Mucosa of rectum (tissue), 2 donors: ENCODE results near the gene ABTB1.
"Not testable (repeated sequence)": the region's sequence is repeated elsewhere in the genome, so short reads cannot be mapped to it uniquely, and the experiment has no call there.

ENCODE experiments used
- H3K27ac ChIP-seq, 2 donors: one replicate each; pipeline ENCODE4 v1.7.0; 2013; ENCODE audit warnings: inconsistent platforms in 2 of 2, low read depth in 2 of 2, low read length in 2 of 2
- H3K27me3 ChIP-seq, 2 donors: one replicate each; pipeline ENCODE4 v1.7.0; 2013; ENCODE audit warnings: low read length in 2 of 2; ENCODE audit not compliant: control insufficient read depth in 2 of 2, insufficient read depth in 2 of 2
- H3K36me3 ChIP-seq, 2 donors: one replicate each; pipeline ENCODE4 v1.7.0; 2013; ENCODE audit warnings: low read length in 2 of 2; ENCODE audit not compliant: control insufficient read depth in 2 of 2, insufficient read depth in 2 of 2
- H3K4me1 ChIP-seq, 2 donors: one replicate each; pipeline ENCODE4 v1.7.0; 2013; ENCODE audit warnings: low read length in 2 of 2, mild to moderate bottlenecking in 1 of 2; ENCODE audit not compliant: control insufficient read depth in 2 of 2, insufficient read depth in 2 of 2
- H3K4me3 ChIP-seq, 2 donors: one replicate each; pipeline ENCODE4 v1.7.0; 2013; ENCODE audit warnings: low read length in 2 of 2
- H3K9ac ChIP-seq, 2 donors: one replicate each; pipeline ENCODE4 v1.7.0; 2013; ENCODE audit warnings: low read length in 2 of 2, low read depth in 1 of 2, mild to moderate bottlenecking in 1 of 2
- H3K9me3 ChIP-seq, 2 donors: one replicate each; pipeline ENCODE4 v1.7.0; 2013; ENCODE audit warnings: low read length in 2 of 2; ENCODE audit not compliant: control insufficient read depth in 2 of 2
- donor health status: healthy.
- donor health status: Normal muscosa, but diverticular disease.

ABTB1 gene

DNA sequence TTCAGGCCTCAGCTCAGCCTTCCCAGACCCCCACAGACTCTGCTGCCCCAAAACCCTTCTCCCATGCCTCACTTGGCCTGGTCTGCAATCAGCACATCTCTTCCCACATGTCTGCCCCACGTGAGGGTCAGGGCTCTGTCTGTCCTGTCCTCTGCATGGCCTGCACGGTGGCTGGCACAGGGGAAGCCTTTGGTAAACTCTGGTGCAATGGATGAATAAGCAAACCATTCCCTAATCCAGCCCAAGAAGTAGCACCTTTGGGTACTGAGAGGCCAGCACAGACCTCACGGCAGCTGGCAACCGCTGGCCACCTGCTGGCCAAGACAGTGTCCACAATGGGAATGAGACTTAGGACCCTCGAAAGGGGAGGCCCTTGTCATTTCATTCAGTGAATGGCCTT is 27.7 kb downstream of the ABTB1 start:
- no peak overlapping the region for H3K27ac ChIP-seq
- no peaks in the 10 kb centered on the region for H3K9me3 ChIP-seq
- H3K9ac ChIP-seq: no peak overlapping the region
- H3K4me1 ChIP-seq: peaks cover 18 to 19% of the 10 kb centered on the region in 2 donors
- peaks cover 11% of the 10 kb centered on the region in 2 donors for H3K36me3 ChIP-seq
- no peaks in the 10 kb centered on the region for H3K27me3 ChIP-seq
- H3K4me3 ChIP-seq: no peak overlapping the region

DNA sequence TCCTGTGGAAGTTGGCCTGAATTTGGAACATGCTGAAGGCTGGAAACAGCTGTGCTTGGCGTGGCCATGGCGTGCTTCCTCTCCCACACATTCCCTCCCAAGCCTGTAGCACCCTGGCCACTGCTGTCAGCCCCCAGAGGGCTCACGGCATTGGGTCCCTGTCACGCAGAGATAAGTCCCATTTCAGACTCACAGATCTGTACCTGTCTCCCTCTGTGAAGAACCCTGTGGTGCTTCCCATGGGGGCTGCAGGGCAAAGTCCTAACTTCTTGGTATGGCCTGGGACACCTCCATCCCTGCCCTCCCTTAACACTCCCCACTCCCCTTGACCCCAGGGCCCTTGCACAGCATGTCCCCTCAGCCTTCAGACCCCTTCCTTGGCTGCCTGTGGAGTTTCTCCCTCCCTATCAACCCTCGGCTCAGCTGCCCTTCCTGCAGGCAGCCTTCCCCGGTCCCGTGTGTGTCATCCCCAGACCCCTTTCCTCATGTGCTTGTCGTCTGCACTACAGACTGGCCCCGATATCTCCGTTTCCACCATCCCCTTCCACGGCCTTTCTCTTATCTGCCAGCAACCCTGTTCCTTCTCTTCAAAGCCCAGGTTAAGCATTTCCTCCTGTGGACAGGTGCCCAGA is 28.6 kb downstream of the ABTB1 start:
- H3K27ac ChIP-seq: peak overlapping the region in 1 of 2 donors; percentile 52
- no peak overlapping the region for H3K4me3 ChIP-seq
- H3K27me3 ChIP-seq: no peaks in the 10 kb centered on the region

DNA sequence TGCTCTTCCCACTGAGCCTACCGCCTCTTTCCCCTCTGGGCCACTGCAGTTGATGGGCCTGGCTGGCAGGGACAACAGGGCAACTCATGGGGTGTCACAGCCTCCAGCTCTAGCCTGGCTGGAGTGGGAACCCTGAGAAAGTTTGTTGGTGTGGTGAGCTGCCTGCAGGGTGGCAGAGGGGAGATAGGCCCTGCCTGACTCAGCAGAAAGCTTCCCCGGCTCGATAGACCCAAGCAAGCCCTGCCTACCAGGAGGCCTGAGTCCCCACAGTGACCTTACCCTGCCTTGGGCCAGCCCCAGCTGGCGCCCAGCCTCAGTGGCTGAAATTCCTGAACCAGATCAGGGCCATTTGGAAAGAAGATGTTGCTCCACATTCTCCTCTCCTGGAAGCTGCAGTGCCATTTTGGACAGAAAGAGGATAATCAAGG is 29.4 kb downstream of the ABTB1 start:
- no peak overlapping the region for H3K27ac ChIP-seq
- H3K4me1 ChIP-seq: peaks cover 12% of the 10 kb centered on the region in 2 donors
- H3K4me3 ChIP-seq: no peak overlapping the region

More for the DNA sequence above, 28.6 kb downstream of the ABTB1 start:
- Histone ChIP-seq H3K9ac (no peak overlapping the region), H3K36me3 (peaks cover 15 to 17% of the 10 kb centered on the region in 2 donors), H3K9me3 (no peaks in the 10 kb centered on the region), H3K4me1 (peaks cover 18 to 19% of the 10 kb centered on the region in 2 donors)

DNA sequence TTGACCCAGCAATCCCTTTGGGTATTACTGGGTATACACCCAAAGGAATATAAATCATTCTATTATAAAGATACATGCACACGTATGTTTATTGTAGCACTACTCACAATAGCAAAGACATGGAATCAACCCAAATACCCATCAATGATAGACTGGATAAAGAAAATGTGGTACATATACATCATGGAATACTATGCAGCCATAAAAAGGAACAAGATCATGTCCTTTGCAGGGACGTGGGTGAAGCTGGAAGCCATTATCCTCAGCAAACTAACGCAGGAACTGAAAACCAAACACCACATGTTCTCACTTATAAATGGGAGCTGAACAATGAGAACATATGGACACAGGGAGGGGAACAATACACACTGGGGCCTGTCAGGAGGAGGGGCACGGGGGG is 32.1 kb downstream of the ABTB1 start:
- not testable (repeated sequence) for H3K9ac ChIP-seq, H3K4me1 ChIP-seq, H3K9me3 ChIP-seq, H3K4me3 ChIP-seq, H3K27me3 ChIP-seq, H3K27ac ChIP-seq
- peaks cover 26% of the 10 kb centered on the region in 2 donors for H3K36me3 ChIP-seq

More for the DNA sequence above, 29.4 kb downstream of the ABTB1 start:
- Histone ChIP-seq H3K27me3 (no peaks in the 10 kb centered on the region), H3K36me3 (peaks cover 22% of the 10 kb centered on the region in 2 donors), H3K9ac (no peak overlapping the region), H3K9me3 (no peaks in the 10 kb centered on the region)

DNA sequence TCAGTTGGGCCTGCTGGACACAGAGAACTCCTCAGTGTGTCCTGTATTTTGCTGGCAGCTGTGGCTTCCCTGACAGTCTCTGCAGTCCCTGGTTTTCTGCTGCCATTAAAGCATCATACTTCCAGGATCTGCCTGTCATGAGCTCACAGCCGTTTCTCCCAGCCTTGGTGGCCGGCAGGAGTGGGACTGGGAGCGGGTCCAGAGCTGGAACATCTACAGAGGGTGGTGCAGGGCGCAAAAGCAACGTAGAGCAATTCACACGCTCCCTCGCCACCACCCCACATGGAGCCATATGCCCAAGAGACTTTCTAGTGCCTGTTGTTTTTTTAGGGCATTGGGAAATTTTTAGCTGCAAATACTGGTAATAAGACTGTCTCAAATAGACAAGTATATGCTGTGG is 33.6 kb downstream of the ABTB1 start:
- H3K36me3 ChIP-seq: peaks cover 25 to 38% of the 10 kb centered on the region in 2 donors
- no peak overlapping the region for H3K9ac ChIP-seq
- H3K4me1 ChIP-seq: no peaks in the 10 kb centered on the region
- no peaks in the 10 kb centered on the region for H3K9me3 ChIP-seq
- no peaks in the 10 kb centered on the region for H3K27me3 ChIP-seq
- H3K27ac ChIP-seq: peak overlapping the region in 1 of 2 donors; percentile 6
- H3K4me3 ChIP-seq: no peak overlapping the region

DNA sequence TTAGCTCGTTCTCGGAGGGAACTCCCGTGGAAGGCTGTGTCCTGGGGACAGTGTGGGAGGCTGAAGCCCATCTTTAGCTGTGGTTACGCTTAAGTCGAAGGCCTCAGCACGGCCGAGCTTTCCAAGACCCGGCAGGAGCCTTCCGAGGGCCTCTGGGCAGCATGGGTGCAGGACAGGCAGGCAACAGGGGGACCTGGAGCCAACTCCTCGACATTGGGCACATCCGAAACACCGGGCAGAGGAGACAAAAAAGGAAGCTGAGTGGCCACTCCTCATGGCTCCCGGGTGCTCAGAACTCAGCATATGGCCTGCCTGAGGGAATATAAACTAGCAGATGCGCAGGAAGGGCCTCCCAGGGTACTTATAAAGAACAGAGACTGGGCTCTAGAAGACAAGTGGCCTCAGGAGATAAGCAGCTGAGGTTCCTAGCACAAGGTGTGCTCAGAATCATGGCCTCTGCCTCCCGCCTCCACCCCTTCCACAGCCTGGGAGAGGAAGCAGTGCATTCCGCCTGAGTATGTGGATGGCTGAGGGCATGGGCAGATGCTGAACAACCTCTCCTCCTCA is 34.1 kb downstream of the ABTB1 start:
- Histone ChIP-seq H3K27me3 (no peaks in the 10 kb centered on the region), H3K9ac (no peak overlapping the region), H3K4me3 (no peak overlapping the region), H3K9me3 (no peaks in the 10 kb centered on the region), H3K4me1 (no peaks in the 10 kb centered on the region), H3K36me3 (peaks cover 25 to 36% of the 10 kb centered on the region in 2 donors), H3K27ac (peak overlapping the region in 1 of 2 donors; percentile 35)

DNA sequence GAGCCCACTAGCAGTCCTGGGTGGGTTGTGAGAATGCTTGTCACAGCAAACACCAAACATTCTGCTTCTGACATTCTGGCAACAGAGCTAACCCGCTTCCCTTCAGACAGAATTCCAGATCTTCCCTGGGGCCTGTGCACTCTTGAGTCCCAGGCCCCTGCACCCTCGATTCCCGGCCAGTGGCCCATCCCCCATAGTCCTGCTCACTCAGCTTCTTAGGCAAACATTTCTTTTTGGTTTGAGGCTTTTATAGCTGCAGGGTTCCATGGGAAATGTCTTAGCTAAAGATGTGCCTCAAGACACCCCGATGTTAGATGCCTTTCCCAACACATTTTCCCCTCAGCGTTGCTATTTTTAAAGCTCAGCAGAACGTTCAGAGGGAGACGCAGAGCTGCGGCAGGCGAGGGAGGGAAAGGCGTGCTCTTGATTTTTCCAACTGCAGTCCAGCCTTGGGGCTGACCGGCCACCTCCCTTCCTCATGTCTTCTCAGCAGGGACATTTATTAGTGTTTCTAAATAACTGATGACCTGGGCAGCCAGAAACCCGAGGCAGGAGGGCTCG is 35.2 kb downstream of the ABTB1 start:
- Histone ChIP-seq H3K4me3 (no peak overlapping the region), H3K4me1 (no peaks in the 10 kb centered on the region), H3K9me3 (no peaks in the 10 kb centered on the region), H3K27me3 (no peaks in the 10 kb centered on the region), H3K9ac (no peak overlapping the region), H3K27ac (no peak overlapping the region), H3K36me3 (peaks cover 34 to 40% of the 10 kb centered on the region in 2 donors)

DNA sequence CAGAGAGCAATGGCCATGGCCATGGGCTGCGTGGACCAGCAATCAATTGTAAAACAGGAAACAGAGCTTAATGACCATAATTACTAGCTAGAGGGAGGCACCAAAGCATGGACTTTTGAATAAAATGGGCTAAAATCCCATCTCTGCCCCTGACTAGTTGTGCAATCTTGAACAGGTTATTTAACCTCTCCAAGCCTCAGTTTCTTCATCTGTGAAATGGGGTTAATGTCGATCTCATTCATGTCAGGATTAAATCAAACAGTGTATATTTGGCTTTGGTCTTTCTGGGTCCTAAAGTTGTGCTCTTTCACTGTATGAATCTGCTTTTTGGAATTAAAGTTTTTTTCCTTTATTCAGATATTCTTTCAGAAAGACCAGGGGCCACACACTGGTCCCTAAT is 36.1 kb downstream of the ABTB1 start:
- H3K9ac ChIP-seq: no peak overlapping the region
- peak overlapping the region in 1 of 2 donors; percentile 32 for H3K27ac ChIP-seq
- no peaks in the 10 kb centered on the region for H3K27me3 ChIP-seq
- H3K9me3 ChIP-seq: no peaks in the 10 kb centered on the region
- H3K4me1 ChIP-seq: no peaks in the 10 kb centered on the region
- no peak overlapping the region for H3K4me3 ChIP-seq
- H3K36me3 ChIP-seq: peaks cover 40 to 48% of the 10 kb centered on the region in 2 donors

DNA sequence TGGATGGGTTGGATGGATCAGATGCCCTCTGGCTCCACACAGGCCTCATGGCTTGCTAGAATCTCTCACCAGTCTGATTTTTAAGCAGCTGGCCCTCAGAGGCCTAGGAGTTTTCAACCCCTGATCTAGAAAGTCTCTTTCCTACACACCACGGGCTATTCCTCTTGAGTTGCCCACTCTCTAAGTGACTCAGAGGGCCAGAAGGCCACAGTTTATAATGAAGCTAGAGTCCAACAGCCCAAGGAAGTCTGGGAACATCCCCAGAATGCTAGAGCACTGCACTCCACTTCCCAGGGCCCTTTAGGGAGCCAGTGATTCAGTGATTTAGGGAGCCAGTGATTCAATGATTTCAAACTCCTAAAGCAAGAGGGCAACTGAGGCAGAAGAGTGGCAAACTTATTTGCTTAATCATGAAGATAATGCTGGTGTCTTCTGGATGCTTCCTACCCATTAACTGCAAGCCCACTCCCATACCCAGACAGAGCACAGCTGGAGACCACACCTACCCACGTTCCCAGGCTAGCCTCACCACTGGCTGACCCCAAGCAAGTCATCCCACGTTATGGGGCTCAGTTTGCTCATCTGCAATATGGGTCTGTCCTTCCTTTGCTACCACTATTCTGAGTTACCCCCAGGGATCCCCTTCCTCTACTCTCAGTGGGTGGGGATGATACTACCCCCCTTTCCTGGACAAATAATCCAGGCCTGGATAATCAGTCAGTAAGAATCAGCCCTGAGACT is 36.7 kb downstream of the ABTB1 start:
- peaks cover 40 to 54% of the 10 kb centered on the region in 2 donors for H3K36me3 ChIP-seq
- H3K4me3 ChIP-seq: no peak overlapping the region
- H3K4me1 ChIP-seq: no peaks in the 10 kb centered on the region
- H3K9me3 ChIP-seq: no peaks in the 10 kb centered on the region
- H3K9ac ChIP-seq: no peak overlapping the region
- no peaks in the 10 kb centered on the region for H3K27me3 ChIP-seq
- no peak overlapping the region for H3K27ac ChIP-seq
